ENCODE measurements around the gene POU4F1.
A peak's percentile ranks its signal among the peaks of the same experiment; 100 is the strongest.

The POU4F1 gene

DNA sequence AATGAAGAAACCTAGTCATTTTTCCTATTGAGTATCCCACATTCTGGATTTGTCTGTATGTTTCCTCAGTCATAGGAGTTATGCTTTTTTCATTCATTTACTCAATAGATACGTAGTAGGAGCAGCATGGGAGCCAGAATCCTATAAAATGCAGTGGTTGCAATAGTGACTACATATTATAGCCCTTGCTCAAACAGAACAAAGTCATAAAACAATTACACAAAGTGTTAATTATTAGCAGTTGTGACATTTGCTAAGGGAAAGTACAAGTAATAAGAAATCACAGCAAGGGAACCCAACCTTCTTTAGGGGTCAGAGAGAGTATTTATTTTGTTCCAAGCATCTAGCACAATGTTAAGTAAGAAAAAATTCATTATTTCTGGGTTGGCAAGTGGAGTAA, 27.7 kb upstream of the POU4F1 start:
- no peak overlapping the region for H3K27ac ChIP-seq
- no peak overlapping the region for H3K9ac ChIP-seq (ENCODE audit: insufficient read length)
- no peak overlapping the region for H3K4me3 ChIP-seq
- TF ChIP-seq POLR2AphosphoS5 (IDR thresholded peaks at IDR 0.05; ENCODE audit: borderline replicate concordance, low read depth, low read length) = no peak
- no peak for TF ChIP-seq FOXP2 (optimal IDR thresholded peaks at IDR 0.05; ENCODE audit: control extremely low read depth, extremely low read length, insufficient read depth)
- no peaks in the 10 kb centered on the region for H3K9me3 ChIP-seq (ENCODE audit: low read depth, low read length)
- DNase-seq (ENCODE audit: low read depth, low spot score) = no peak
- H3K36me3 ChIP-seq (ENCODE audit: insufficient read depth, low read length) = peaks cover 95% of the 10 kb centered on the region

DNA sequence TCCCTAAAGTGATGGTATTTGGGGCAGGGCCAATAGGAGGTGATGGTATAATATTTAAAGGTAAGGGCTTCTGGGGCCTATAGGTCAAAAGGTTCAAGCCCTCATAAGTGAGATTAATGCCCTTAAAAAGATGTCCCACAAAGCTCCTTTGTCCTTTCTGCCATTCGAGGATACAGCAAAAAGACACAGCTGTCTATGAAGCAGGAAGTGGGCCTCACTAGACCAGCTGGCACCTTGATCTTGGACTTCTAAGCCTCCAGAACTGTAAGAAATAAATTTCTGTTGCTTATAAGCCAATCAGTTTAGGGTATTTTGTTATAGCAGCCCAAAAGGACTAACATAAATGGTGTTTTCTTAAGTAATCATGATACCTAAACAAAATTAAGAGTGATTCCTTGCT, 27.2 kb upstream of the POU4F1 start:
- no peak overlapping the region for H3K9ac ChIP-seq (ENCODE audit: insufficient read length)
- H3K9me3 ChIP-seq (ENCODE audit: low read depth, low read length) = no peaks in the 10 kb centered on the region
- no peak overlapping the region for H3K27ac ChIP-seq
- peaks cover 96% of the 10 kb centered on the region for H3K36me3 ChIP-seq (ENCODE audit: insufficient read depth, low read length)
- DNase-seq (ENCODE audit: low read depth, low spot score) = no peak
- TF ChIP-seq FOXP2 (optimal IDR thresholded peaks at IDR 0.05; ENCODE audit: control extremely low read depth, extremely low read length, insufficient read depth) (no peak), POLR2AphosphoS5 (IDR thresholded peaks at IDR 0.05; ENCODE audit: borderline replicate concordance, low read depth, low read length) (no peak), EZH2 (IDR thresholded peaks at IDR 0.05) (no peak)
- H3K4me3 ChIP-seq = no peak overlapping the region

DNA sequence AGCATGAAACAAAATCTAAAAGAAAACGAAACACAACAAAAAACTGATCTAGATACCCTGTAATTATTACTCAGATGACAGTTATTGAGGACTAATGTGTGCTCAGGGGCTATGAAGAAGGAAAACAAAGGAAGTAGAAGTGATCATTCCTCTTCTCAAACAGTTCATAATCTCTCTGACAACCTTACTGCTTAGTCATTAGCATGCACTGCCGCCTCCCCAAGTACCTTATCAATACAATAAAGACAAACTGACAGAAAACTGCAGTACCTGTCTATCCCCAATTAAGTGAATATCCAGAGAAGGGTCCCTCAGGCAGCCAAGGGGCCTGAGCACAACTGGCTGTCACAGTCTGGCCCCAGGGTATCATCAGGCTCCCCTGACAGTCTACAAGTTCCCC, 22.0 kb upstream of the POU4F1 start:
- DNase-seq (ENCODE audit: low read depth, low spot score) = no peak
- Histone ChIP-seq H3K36me3 (ENCODE audit: insufficient read depth, low read length) (peaks cover 95% of the 10 kb centered on the region), H3K4me3 (no peak overlapping the region), H3K9ac (ENCODE audit: insufficient read length) (no peak overlapping the region), H3K9me3 (ENCODE audit: low read depth, low read length) (no peaks in the 10 kb centered on the region), H3K27ac (no peak overlapping the region)
- TF ChIP-seq EZH2 (IDR thresholded peaks at IDR 0.05) (no peak), POLR2AphosphoS5 (IDR thresholded peaks at IDR 0.05; ENCODE audit: borderline replicate concordance, low read depth, low read length) (no peak), FOXP2 (optimal IDR thresholded peaks at IDR 0.05; ENCODE audit: control extremely low read depth, extremely low read length, insufficient read depth) (no peak)

GRCh38 chr13:78623132-78623531, 19.8 kb upstream of the POU4F1 start:
- no peak for DNase-seq (ENCODE audit: low read depth, low spot score)
- Histone ChIP-seq H3K27ac (no peak overlapping the region), H3K9ac (ENCODE audit: insufficient read length) (no peak overlapping the region), H3K36me3 (ENCODE audit: insufficient read depth, low read length) (peaks cover 91% of the 10 kb centered on the region), H3K4me3 (no peak overlapping the region), H3K9me3 (ENCODE audit: low read depth, low read length) (no peaks in the 10 kb centered on the region)
- TF ChIP-seq EZH2 (IDR thresholded peaks at IDR 0.05) = no peak
- no peak for TF ChIP-seq FOXP2 (optimal IDR thresholded peaks at IDR 0.05; ENCODE audit: control extremely low read depth, extremely low read length, insufficient read depth)
- TF ChIP-seq POLR2AphosphoS5 (IDR thresholded peaks at IDR 0.05; ENCODE audit: borderline replicate concordance, low read depth, low read length) = no peak

DNA sequence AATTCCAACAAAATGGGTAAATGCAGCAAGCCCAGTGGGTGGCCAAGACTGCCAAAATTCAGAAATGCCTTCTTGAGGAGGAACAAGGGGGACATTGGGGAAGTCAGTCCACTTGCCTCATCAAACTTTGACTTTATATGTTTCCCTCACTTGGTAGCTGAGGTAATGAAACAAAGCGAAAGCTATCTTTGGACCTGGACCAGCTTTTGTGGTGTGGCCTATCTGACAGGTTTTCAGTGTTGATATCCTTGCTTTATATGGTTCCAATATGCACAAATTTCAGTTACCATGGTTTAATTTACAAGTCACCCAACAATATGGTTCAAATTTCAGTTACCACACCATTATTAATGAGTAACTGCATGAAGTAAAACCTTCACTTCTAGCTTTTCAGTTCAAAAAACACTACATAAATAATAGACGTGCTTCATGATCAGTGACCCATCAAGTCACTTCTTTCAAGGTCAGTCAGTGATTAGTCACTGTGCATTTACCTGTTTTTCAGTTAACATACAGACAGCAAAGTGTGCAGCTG, 17.7 kb upstream of the POU4F1 start:
- DNase-seq (ENCODE audit: low read depth, low spot score) = no peak
- H3K9ac ChIP-seq (ENCODE audit: insufficient read length) = no peak overlapping the region
- H3K9me3 ChIP-seq (ENCODE audit: low read depth, low read length) = no peaks in the 10 kb centered on the region
- H3K27ac ChIP-seq = no peak overlapping the region
- TF ChIP-seq FOXP2 (optimal IDR thresholded peaks at IDR 0.05; ENCODE audit: control extremely low read depth, extremely low read length, insufficient read depth) = no peak
- no peak for TF ChIP-seq POLR2AphosphoS5 (IDR thresholded peaks at IDR 0.05; ENCODE audit: borderline replicate concordance, low read depth, low read length)
- TF ChIP-seq EZH2 (IDR thresholded peaks at IDR 0.05) = no peak
- H3K36me3 ChIP-seq (ENCODE audit: insufficient read depth, low read length) = peaks cover 94% of the 10 kb centered on the region
- no peak overlapping the region for H3K4me3 ChIP-seq

- DNase-seq (ENCODE audit: low read depth, low spot score) = no peak
- TF ChIP-seq POLR2AphosphoS5 (IDR thresholded peaks at IDR 0.05; ENCODE audit: borderline replicate concordance, low read depth, low read length) (no peak), EZH2 (IDR thresholded peaks at IDR 0.05) (no peak), FOXP2 (optimal IDR thresholded peaks at IDR 0.05; ENCODE audit: control extremely low read depth, extremely low read length, insufficient read depth) (no peak)
- no peak overlapping the region for H3K4me3 ChIP-seq
- H3K9me3 ChIP-seq (ENCODE audit: low read depth, low read length) = no peaks in the 10 kb centered on the region
- no peak overlapping the region for H3K9ac ChIP-seq (ENCODE audit: insufficient read length)
- peaks cover 95% of the 10 kb centered on the region for H3K36me3 ChIP-seq (ENCODE audit: insufficient read depth, low read length)
- H3K27ac ChIP-seq = no peak overlapping the region
Measured at GRCh38 chr13:78618411-78618810, 15.1 kb upstream of the POU4F1 start.

- H3K9ac ChIP-seq (ENCODE audit: insufficient read length) = no peak overlapping the region
- peaks cover 27% of the 10 kb centered on the region for H3K36me3 ChIP-seq (ENCODE audit: insufficient read depth, low read length)
- DNase-seq (ENCODE audit: low read depth, low spot score) = no peak
- no peaks in the 10 kb centered on the region for H3K9me3 ChIP-seq (ENCODE audit: low read depth, low read length)
- TF ChIP-seq FOXP2 (optimal IDR thresholded peaks at IDR 0.05; ENCODE audit: control extremely low read depth, extremely low read length, insufficient read depth) (no peak), POLR2AphosphoS5 (IDR thresholded peaks at IDR 0.05; ENCODE audit: borderline replicate concordance, low read depth, low read length) (no peak), EZH2 (IDR thresholded peaks at IDR 0.05) (no peak)
- 0 out of 2 replicates have a peak overlapping the region, but pooled peaks have one; percentile 73 for H3K4me3 ChIP-seq
- peak overlapping the region; percentile 76 for H3K27ac ChIP-seq
Measured at GRCh38 chr13:78611040-78611439, 7.7 kb upstream of the POU4F1 start.

DNA sequence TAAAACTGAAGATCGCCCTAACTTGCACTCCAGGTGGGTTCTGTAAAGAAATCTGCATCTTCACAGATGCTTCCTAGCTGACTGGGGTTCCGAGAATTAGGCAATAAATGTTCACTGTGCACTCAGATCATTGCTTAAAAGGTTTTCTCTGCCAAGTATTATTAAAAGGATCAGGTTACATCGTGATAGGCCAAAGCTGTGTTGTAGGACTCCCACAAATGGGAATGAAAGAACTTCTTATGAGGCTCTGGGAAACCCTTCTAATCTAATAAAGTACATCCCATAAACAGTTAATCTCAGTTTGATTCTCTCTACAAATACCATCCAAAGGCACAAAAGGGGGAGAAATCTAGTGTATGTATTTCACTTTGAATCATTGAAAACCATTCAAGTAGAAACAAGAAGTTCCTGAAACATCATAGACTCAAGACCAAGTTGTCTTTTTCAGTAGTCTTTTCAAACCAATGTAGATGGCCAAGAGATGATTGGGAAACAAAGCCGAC, 7.1 kb upstream of the POU4F1 start:
- DNase-seq (ENCODE audit: low read depth, low spot score) = peak; percentile 44

More for the DNA sequence above, 7.1 kb upstream of the POU4F1 start:
- peak overlapping the region; percentile 73 for H3K4me3 ChIP-seq
- TF ChIP-seq POLR2AphosphoS5 (IDR thresholded peaks at IDR 0.05; ENCODE audit: borderline replicate concordance, low read depth, low read length) (peak; percentile 21; the same call in 1 of the 2 replicates), EZH2 (IDR thresholded peaks at IDR 0.05) (no peak), FOXP2 (optimal IDR thresholded peaks at IDR 0.05; ENCODE audit: control extremely low read depth, extremely low read length, insufficient read depth) (no peak)
- peaks cover 21% of the 10 kb centered on the region for H3K36me3 ChIP-seq (ENCODE audit: insufficient read depth, low read length)
- H3K27ac ChIP-seq = peak overlapping the region; percentile 76
- H3K9ac ChIP-seq (ENCODE audit: insufficient read length) = no peak overlapping the region
- no peaks in the 10 kb centered on the region for H3K9me3 ChIP-seq (ENCODE audit: low read depth, low read length)
